Fibroblast of skin of scalp (primary cell): ENCODE data around the gene IL5RA.

Source experiments
- DNase-seq: peaks from one replicate; pipeline ENCODE4 v3.0.0-alpha.2; 2013

IL5RA gene

GRCh38 chr3:3064297-3064696, 45.9 kb downstream of the IL5RA start:
- DNase-seq: no peak

- no peak for DNase-seq
Measured at GRCh38 chr3:3059645-3060044, 50.5 kb downstream of the IL5RA start.

- DNase-seq: no peak
Measured at GRCh38 chr3:3053974-3054373, 56.2 kb downstream of the IL5RA start.

- peak; percentile 2 for DNase-seq
Measured at GRCh38 chr3:3038201-3038991, 71.8 kb downstream of the IL5RA start.

GRCh38 chr3:3037156-3037555, 73.0 kb downstream of the IL5RA start:
- no peak for DNase-seq

- DNase-seq: peak; percentile 51
Measured at GRCh38 chr3:3031326-3031725, 78.8 kb downstream of the IL5RA start.

GRCh38 chr3:3027976-3028567, 82.1 kb downstream of the IL5RA start:
- no peak for DNase-seq

- no peak for DNase-seq
Measured at GRCh38 chr3:3023111-3023745, 86.9 kb downstream of the IL5RA start.

GRCh38 chr3:3020209-3020608, 90.0 kb downstream of the IL5RA start:
- no peak for DNase-seq
